K562 (cell line): Measurements from ENCODE around the gene NRSN2. TPM values are rescaled to one million over a fixed set of nuclear protein-coding genes. Genes with fewer than 3 reads are reported as not detected.

Experiments
- ARID1B ChIP-seq: fragments of 450-650 bp; IDR thresholded peaks from 2 replicates; pipeline ENCODE4 v1.6.1; 2016; ENCODE audit warnings: antibody characterized with exemption, mild to moderate bottlenecking, inconsistent platforms
- CREBBP ChIP-seq: IDR thresholded peaks from one replicate; pipeline ENCODE4 v1.6.1; 2012; ENCODE audit warnings: low read depth, mild to moderate bottlenecking, control low read depth, inconsistent platforms, low read length
- KLF10 ChIP-seq: fragments of 250-450 bp; sonication (Bioruptor Pico); IDR thresholded peaks from 2 replicates; pipeline ENCODE4 v1.6.1; 2021; ENCODE audit warnings: matching md5 sums
- MTF1 ChIP-seq: fragments of 250-450 bp; sonication (Bioruptor Pico); IDR thresholded peaks from 2 replicates; pipeline ENCODE4 v1.9.0; 2021; ENCODE audit warnings: moderate library complexity, mild to moderate bottlenecking, inconsistent platforms, borderline replicate concordance
- NRF1 ChIP-seq, 2 experiments: fragments of 450-650 bp; IDR thresholded peaks in 1 of 2; conservative IDR thresholded peaks in 1 of 2; 2 replicates each; pipeline ENCODE4 v1.6.1; 2014; ENCODE audit warnings: mild to moderate bottlenecking in 2 of 2
- NUFIP1 ChIP-seq: fragments of 450-650 bp; IDR thresholded peaks from 2 replicates; pipeline ENCODE4 v1.6.1; 2018; ENCODE audit not compliant: partially characterized antibody
- POLR3A ChIP-seq: IDR thresholded peaks from 2 replicates; pipeline ENCODE4 v1.6.1; 2011; ENCODE audit warnings: borderline replicate concordance, mild to moderate bottlenecking, moderate library complexity; ENCODE audit not compliant: insufficient read length, insufficient read depth; ENCODE audit errors: extremely low read depth
- RBM25 ChIP-seq: fragments of 200-400 bp; formaldehyde crosslinking; IDR thresholded peaks from 2 replicates; pipeline ENCODE4 v1.6.1; 2018; ENCODE audit warnings: low read length, low read depth, moderate library complexity; ENCODE audit not compliant: severe bottlenecking
- RFX5 ChIP-seq: IDR thresholded peaks from 2 replicates; pipeline ENCODE4 v1.6.1; 2011; ENCODE audit warnings: low read depth, mild to moderate bottlenecking, improper control_type of control experiment, low read length
- SMARCB1 ChIP-seq: IDR thresholded peaks from 2 replicates; pipeline ENCODE4 v1.6.1; 2011; ENCODE audit warnings: improper control_type of control experiment, low read depth; ENCODE audit not compliant: insufficient read length
- SRSF9 ChIP-seq: fragments of 200-400 bp; formaldehyde crosslinking; IDR thresholded peaks from 2 replicates; pipeline ENCODE4 v1.6.1; 2017; ENCODE audit warnings: low read depth, low read length, borderline replicate concordance
- TBL1XR1 ChIP-seq, 2 experiments: IDR thresholded peaks; 2 replicates each; pipeline ENCODE4 v1.6.1; 2012; ENCODE audit warnings: improper control_type of control experiment in 2 of 2, low read length in 2 of 2, mild to moderate bottlenecking in 1 of 2
- ZNF253 ChIP-seq: fragments of 250-450 bp; sonication (Bioruptor Pico); conservative IDR thresholded peaks from 2 replicates; pipeline ENCODE4 v1.6.1; 2021; ENCODE audit warnings: mild to moderate bottlenecking
- ZNF431 ChIP-seq: sonication (generic); formaldehyde crosslinking; IDR thresholded peaks from 2 replicates; pipeline ENCODE4 v1.8.0; 2022; ENCODE audit warnings: mild to moderate bottlenecking, missing genetic modification reagents
- ZNF785 ChIP-seq: fragments of 250-450 bp; sonication (Bioruptor Pico); IDR thresholded peaks from 2 replicates; pipeline ENCODE4 v1.4.0; 2020; ENCODE audit warnings: mild to moderate bottlenecking
- polyA plus RNA-seq, 8 experiments: library from polyadenylated mRNA; depleted of rRNA in 4 of 8; stranded (reverse) in 5 of 8; unstranded in 3 of 8; fragments of >200 nt; fragmentation: Nextera tagmentation in 2 of 8; fragmentation: Illumina TruSeq in 1 of 8; extraction: Ambion mirVana in 2 of 8; extraction: Trizol in 1 of 8; gene quantifications; 2 replicates each; pipeline versions ENCODE4 v1.2.1 to v1.2.3, GENCODE V29; 2011 to 2014; ENCODE audit warnings: inconsistent platforms in 1 of 8, missing spikeins in 1 of 8
- total RNA-seq, 7 experiments: library from RNA; depleted of rRNA in 6 of 7; stranded (reverse); fragments of >200 nt in 6 of 7; fragmentation: Illumina TruSeq in 2 of 7; extraction: Trizol in 2 of 7; gene quantifications; 2 replicates each; pipeline versions ENCODE4 v1.2.1 to v1.2.3, GENCODE V29; 2011 to 2021; ENCODE audit warnings: low replicate concordance in 1 of 7
- TF ChIP-seq, protein P1 (sequence below), 2 experiments: fragments of 250-450 bp in 1 of 2; fragments of 450-650 bp in 1 of 2; sonication (Bioruptor Pico) in 1 of 2; IDR thresholded peaks; 2 replicates each; pipeline versions ENCODE4 v1.6.1 to v1.8.0; 2016 to 2021; ENCODE audit warnings: mild to moderate bottlenecking in 2 of 2, moderate library complexity in 2 of 2, missing compliant biosample characterization in 1 of 2, missing genetic modification characterization in 1 of 2
- TF ChIP-seq, protein P2 (sequence below): sonication (generic); formaldehyde crosslinking; IDR thresholded peaks from 2 replicates; pipeline ENCODE4 v1.8.1; 2022; ENCODE audit warnings: missing genetic modification reagents
- TF ChIP-seq, protein P3 (sequence below): fragments of 450-650 bp; IDR thresholded peaks from 2 replicates; pipeline ENCODE4 v1.6.1; 2016
- TF ChIP-seq, protein P4 (sequence below): fragments of 150-350 bp; IDR thresholded peaks from 2 replicates; pipeline ENCODE4 v1.6.1; 2014; ENCODE audit warnings: low read depth, mild to moderate bottlenecking, low read length, borderline replicate concordance
- TF ChIP-seq, protein P5 (sequence below): sonication (generic); formaldehyde crosslinking; IDR thresholded peaks from 2 replicates; pipeline ENCODE4 v1.8.0; 2022; ENCODE audit warnings: missing genetic modification reagents, mild to moderate bottlenecking, borderline replicate concordance

The NRSN2 gene
- total and polyA plus RNA-seq, 9 of the 15 experiments (the other 6 are each of a cell fraction or from before 2014, with no cell fraction given), result 7.5 to 29.7 (median 11.1) TPM

DNA sequence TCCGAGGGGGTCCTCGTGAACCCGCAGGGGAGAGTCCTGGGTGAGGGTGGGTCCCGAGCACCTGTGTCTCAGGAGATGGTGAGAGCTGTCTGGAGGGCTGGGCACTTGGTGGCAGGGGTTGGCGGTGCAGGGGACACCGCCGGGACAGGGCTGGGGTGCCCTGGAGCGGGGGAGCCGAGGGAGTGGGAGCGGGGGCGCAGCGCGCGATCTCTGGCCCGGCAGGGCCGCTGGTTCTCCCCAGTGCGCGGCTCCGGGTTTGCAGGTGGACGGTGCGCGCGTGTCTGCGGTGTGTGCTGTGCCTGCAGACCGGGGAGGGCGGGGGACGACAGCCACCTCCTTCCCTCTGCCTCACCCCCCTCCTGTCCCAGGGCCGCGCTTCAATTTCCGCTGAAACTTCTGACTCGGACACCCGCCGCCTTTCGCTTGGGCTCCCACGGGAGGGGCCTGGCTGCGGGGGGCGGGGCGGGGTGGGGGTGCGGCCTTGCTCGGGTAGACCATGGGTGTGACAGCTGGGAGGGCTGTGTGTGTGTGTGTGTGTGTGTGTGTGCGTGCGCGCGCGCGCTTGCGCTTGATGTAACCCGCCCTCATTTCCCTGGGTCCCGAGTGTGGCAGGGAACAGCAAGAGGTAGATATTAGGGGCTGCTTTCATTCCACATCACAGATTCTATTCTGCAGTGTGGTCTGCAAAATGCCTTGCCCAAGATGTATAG is 34.8 kb downstream of the NRSN2 start (continued):
- TF ChIP-seq TBL1XR1 (IDR thresholded peaks at IDR 0.05; ENCODE audit: low read length in 2 of 2) (no peak), CREBBP (no peak), RBM25 (no peak), SRSF9 (no peak), ZNF431 (CRISPR knock-in tag) (no peak), ARID1B (no peak; the same call in none of the 2 replicates), MTF1 (CRISPR knock-in tag) (no peak), ZNF253 (no peak), KLF10 (CRISPR knock-in tag) (no peak), ZNF785 (CRISPR knock-in tag) (no peak), POLR3A (no peak), NRF1 (conservative IDR thresholded peaks at IDR 0.05 in 1 of 2, IDR thresholded peaks at IDR 0.05 in 1 of 2) (peak; percentile 84 to 86), SMARCB1 (no peak), RFX5 (no peak), NUFIP1 (no peak)
- TF ChIP-seq, protein P1, sequence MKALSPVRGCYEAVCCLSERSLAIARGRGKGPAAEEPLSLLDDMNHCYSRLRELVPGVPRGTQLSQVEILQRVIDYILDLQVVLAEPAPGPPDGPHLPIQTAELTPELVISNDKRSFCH (CRISPR knock-in tag; IDR thresholded peaks at IDR 0.05), result no peak
- TF ChIP-seq, protein P1 (tag; IDR thresholded peaks at IDR 0.05), result no peak
- TF ChIP-seq, protein P2, sequence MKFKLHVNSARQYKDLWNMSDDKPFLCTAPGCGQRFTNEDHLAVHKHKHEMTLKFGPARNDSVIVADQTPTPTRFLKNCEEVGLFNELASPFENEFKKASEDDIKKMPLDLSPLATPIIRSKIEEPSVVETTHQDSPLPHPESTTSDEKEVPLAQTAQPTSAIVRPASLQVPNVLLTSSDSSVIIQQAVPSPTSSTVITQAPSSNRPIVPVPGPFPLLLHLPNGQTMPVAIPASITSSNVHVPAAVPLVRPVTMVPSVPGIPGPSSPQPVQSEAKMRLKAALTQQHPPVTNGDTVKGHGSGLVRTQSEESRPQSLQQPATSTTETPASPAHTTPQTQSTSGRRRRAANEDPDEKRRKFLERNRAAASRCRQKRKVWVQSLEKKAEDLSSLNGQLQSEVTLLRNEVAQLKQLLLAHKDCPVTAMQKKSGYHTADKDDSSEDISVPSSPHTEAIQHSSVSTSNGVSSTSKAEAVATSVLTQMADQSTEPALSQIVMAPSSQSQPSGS, result no peak
- TF ChIP-seq, protein P3, sequence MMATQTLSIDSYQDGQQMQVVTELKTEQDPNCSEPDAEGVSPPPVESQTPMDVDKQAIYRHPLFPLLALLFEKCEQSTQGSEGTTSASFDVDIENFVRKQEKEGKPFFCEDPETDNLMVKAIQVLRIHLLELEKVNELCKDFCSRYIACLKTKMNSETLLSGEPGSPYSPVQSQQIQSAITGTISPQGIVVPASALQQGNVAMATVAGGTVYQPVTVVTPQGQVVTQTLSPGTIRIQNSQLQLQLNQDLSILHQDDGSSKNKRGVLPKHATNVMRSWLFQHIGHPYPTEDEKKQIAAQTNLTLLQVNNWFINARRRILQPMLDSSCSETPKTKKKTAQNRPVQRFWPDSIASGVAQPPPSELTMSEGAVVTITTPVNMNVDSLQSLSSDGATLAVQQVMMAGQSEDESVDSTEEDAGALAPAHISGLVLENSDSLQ, result peak; percentile 41; the same call in 1 of the 2 replicates
- TF ChIP-seq, protein P4, sequence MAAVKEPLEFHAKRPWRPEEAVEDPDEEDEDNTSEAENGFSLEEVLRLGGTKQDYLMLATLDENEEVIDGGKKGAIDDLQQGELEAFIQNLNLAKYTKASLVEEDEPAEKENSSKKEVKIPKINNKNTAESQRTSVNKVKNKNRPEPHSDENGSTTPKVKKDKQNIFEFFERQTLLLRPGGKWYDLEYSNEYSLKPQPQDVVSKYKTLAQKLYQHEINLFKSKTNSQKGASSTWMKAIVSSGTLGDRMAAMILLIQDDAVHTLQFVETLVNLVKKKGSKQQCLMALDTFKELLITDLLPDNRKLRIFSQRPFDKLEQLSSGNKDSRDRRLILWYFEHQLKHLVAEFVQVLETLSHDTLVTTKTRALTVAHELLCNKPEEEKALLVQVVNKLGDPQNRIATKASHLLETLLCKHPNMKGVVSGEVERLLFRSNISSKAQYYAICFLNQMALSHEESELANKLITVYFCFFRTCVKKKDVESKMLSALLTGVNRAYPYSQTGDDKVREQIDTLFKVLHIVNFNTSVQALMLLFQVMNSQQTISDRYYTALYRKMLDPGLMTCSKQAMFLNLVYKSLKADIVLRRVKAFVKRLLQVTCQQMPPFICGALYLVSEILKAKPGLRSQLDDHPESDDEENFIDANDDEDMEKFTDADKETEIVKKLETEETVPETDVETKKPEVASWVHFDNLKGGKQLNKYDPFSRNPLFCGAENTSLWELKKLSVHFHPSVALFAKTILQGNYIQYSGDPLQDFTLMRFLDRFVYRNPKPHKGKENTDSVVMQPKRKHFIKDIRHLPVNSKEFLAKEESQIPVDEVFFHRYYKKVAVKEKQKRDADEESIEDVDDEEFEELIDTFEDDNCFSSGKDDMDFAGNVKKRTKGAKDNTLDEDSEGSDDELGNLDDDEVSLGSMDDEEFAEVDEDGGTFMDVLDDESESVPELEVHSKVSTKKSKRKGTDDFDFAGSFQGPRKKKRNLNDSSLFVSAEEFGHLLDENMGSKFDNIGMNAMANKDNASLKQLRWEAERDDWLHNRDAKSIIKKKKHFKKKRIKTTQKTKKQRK, result no peak
- TF ChIP-seq, protein P5, sequence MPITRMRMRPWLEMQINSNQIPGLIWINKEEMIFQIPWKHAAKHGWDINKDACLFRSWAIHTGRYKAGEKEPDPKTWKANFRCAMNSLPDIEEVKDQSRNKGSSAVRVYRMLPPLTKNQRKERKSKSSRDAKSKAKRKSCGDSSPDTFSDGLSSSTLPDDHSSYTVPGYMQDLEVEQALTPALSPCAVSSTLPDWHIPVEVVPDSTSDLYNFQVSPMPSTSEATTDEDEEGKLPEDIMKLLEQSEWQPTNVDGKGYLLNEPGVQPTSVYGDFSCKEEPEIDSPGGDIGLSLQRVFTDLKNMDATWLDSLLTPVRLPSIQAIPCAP (CRISPR knock-in tag), result no peak
